Occipital lobe (tissue), 2 donors: ENCODE data around the gene LARGE1. TPM values are rescaled to one million over a fixed set of nuclear protein-coding genes. Genes with fewer than 3 reads are reported as not detected.

Experiments used
- DNase-seq: peaks from one replicate; lab custom pipeline; 2025; lab: John Stamatoyannopoulos, UW
- total RNA-seq: library from RNA; depleted of rRNA; stranded (reverse); fragments of >200 nt; gene quantifications from one replicate; pipeline ENCODE4 v1.2.3, GENCODE V29; 2014

Gene LARGE1
- total RNA-seq, 1 donor from 2014 or later, result 37.3 TPM

- no peak for DNase-seq
These were observed 593.6 kb downstream of the LARGE1 start for GRCh38 chr22:33326540-33327295.

GRCh38 chr22:33325232-33326004 is 594.9 kb downstream of the LARGE1 start:
- DNase-seq, result no peak

GRCh38 chr22:33324228-33324627 is 596.0 kb downstream of the LARGE1 start:
- DNase-seq, result no peak

- DNase-seq, result no peak
These were observed 598.8 kb downstream of the LARGE1 start for GRCh38 chr22:33321466-33321865.

- DNase-seq, result no peak
These were observed 604.3 kb downstream of the LARGE1 start for GRCh38 chr22:33315954-33316353.

GRCh38 chr22:33315117-33315516 is 605.2 kb downstream of the LARGE1 start:
- DNase-seq, result no peak

GRCh38 chr22:33314316-33314715 is 606.0 kb downstream of the LARGE1 start:
- no peak for DNase-seq

GRCh38 chr22:33303099-33303498 is 617.2 kb downstream of the LARGE1 start:
- DNase-seq, result peak; percentile 29

GRCh38 chr22:33302549-33302948 is 617.7 kb downstream of the LARGE1 start:
- no peak for DNase-seq

GRCh38 chr22:33302049-33302545 is 618.2 kb downstream of the LARGE1 start:
- peak; percentile 75 for DNase-seq

GRCh38 chr22:33300165-33300564 is 620.1 kb downstream of the LARGE1 start:
- DNase-seq, result no peak

GRCh38 chr22:33299245-33299956 is 620.9 kb downstream of the LARGE1 start:
- no peak for DNase-seq

GRCh38 chr22:33296941-33297340 is 623.3 kb downstream of the LARGE1 start:
- DNase-seq, result no peak

- DNase-seq, result no peak
These were observed 632.2 kb downstream of the LARGE1 start for GRCh38 chr22:33288078-33288477.

GRCh38 chr22:33275073-33275443 is 645.2 kb downstream of the LARGE1 start:
- no peak for DNase-seq

GRCh38 chr22:33274214-33275072 is 645.8 kb downstream of the LARGE1 start:
- DNase-seq, result no peak

- DNase-seq, result no peak
These were observed 647.4 kb downstream of the LARGE1 start for GRCh38 chr22:33272871-33273270.

GRCh38 chr22:33272180-33272579 is 648.1 kb downstream of the LARGE1 start:
- no peak for DNase-seq

- no peak for DNase-seq
These were observed 648.7 kb downstream of the LARGE1 start for GRCh38 chr22:33271390-33272161.

GRCh38 chr22:33270596-33270995 is 649.7 kb downstream of the LARGE1 start:
- no peak for DNase-seq
